Cardiac fibroblast (primary cell): ENCODE results near the gene SPNS2.

ENCODE experiments used
- DNase-seq, 2 donors: peaks; one replicate each; pipeline versions ENCODE4 v3.0.0 to v3.0.0-alpha.2; 2010; ENCODE audit warnings: low read depth in 2 of 2
- H3K4me3 ChIP-seq, 2 donors: replicated peaks in 1 of 2; 1 replicate in 1 of 2; 2 replicates in 1 of 2; pipeline ENCODE4 v1.5.1; 2011; ENCODE audit warnings: low read depth in 2 of 2, low read length in 2 of 2, mild to moderate bottlenecking in 2 of 2, moderate library complexity in 1 of 2
- CTCF ChIP-seq: IDR thresholded peaks from one replicate; pipeline ENCODE4 v1.5.1; 2011; ENCODE audit warnings: low read depth, mild to moderate bottlenecking, low read length, inconsistent platforms

SPNS2 gene

GRCh38 chr17:4505187-4505586 is 6.5 kb downstream of the SPNS2 start:
- TF ChIP-seq CTCF = no peak
- no peak for DNase-seq
- no peak overlapping the region for H3K4me3 ChIP-seq

- H3K4me3 ChIP-seq = no peak overlapping the region
- TF ChIP-seq CTCF = no peak
- no peak for DNase-seq
Observed at GRCh38 chr17:4506175-4506813, 7.6 kb downstream of the SPNS2 start.

GRCh38 chr17:4506892-4507291 is 8.2 kb downstream of the SPNS2 start:
- no peak for TF ChIP-seq CTCF
- no peak overlapping the region for H3K4me3 ChIP-seq
- no peak for DNase-seq

- DNase-seq = no peak
- no peak for TF ChIP-seq CTCF
- H3K4me3 ChIP-seq = no peak overlapping the region
Observed at GRCh38 chr17:4507361-4508111, 8.9 kb downstream of the SPNS2 start.

GRCh38 chr17:4508207-4508606 is 9.5 kb downstream of the SPNS2 start:
- H3K4me3 ChIP-seq = no peak overlapping the region
- no peak for DNase-seq
- TF ChIP-seq CTCF = no peak

GRCh38 chr17:4509401-4509800 is 10.7 kb downstream of the SPNS2 start:
- DNase-seq = no peak
- TF ChIP-seq CTCF = no peak

More at GRCh38 chr17:4509401-4509800, 10.7 kb downstream of the SPNS2 start:
- H3K4me3 ChIP-seq = no peak overlapping the region
